HUES64 (cell line): ENCODE data around the gene PPDPF.
A peak's percentile ranks its signal among the peaks of the same experiment; 100 is the strongest.

Experiments used
- H3K27ac ChIP-seq: 2 replicates; pipeline ENCODE4 v1.7.0; 2013; ENCODE audit warnings: low read depth, low read length, inconsistent platforms
- H3K27me3 ChIP-seq: 2 replicates; pipeline ENCODE4 v1.6.1; 2013; ENCODE audit warnings: mild to moderate bottlenecking, low read length; ENCODE audit not compliant: insufficient read depth
- H3K36me3 ChIP-seq: 2 replicates; pipeline ENCODE4 v1.6.1; 2013; ENCODE audit warnings: mild to moderate bottlenecking, low read length; ENCODE audit not compliant: insufficient read depth
- H3K4me1 ChIP-seq: 2 replicates; pipeline ENCODE4 v1.6.1; 2013; ENCODE audit warnings: mild to moderate bottlenecking, low read length, moderate library complexity; ENCODE audit not compliant: insufficient read depth
- H3K4me3 ChIP-seq: 2 replicates; pipeline ENCODE4 v1.5.1; 2013; ENCODE audit warnings: mild to moderate bottlenecking, low read length, moderate library complexity
- H3K9ac ChIP-seq: 2 replicates; pipeline ENCODE4 v1.6.1; 2013; ENCODE audit warnings: mild to moderate bottlenecking, low read depth, low read length
- H3K9me3 ChIP-seq: 2 replicates; pipeline ENCODE4 v1.6.1; 2013; ENCODE audit warnings: low read depth, low read length; ENCODE audit not compliant: insufficient read depth
- WGBS: fragments of 150-250, 120-280 bp; methylation state at CpG from one replicate; pipeline ENCODE4 v1.1.7; 2013; ENCODE audit warnings: missing lambda C conversion rate; 5-methylcytosine and 5-hydroxymethylcytosine counted together

PPDPF gene

GRCh38 chr20:63501818-63502670, 18.5 kb upstream of the PPDPF start:
- H3K27me3 ChIP-seq = peaks cover 45% of the 10 kb centered on the region
- H3K4me3 ChIP-seq = peak overlapping the region; percentile 49
- no peaks in the 10 kb centered on the region; the same call in 1 of the 2 replicates for H3K4me1 ChIP-seq
- H3K9ac ChIP-seq = no peak overlapping the region
- H3K36me3 ChIP-seq = no peaks in the 10 kb centered on the region
- no peak overlapping the region for H3K27ac ChIP-seq
- WGBS = 28% methylated on average over 24 of the region's 26 CpGs
- no peaks in the 10 kb centered on the region for H3K9me3 ChIP-seq

- H3K9ac ChIP-seq = no peak overlapping the region
- WGBS = 76% methylated on average over 15 of the region's 15 CpGs
- H3K4me3 ChIP-seq = no peak overlapping the region
- H3K36me3 ChIP-seq = no peaks in the 10 kb centered on the region
- no peaks in the 10 kb centered on the region; the same call in 1 of the 2 replicates for H3K4me1 ChIP-seq
- no peak overlapping the region for H3K27ac ChIP-seq
- H3K27me3 ChIP-seq = peaks cover 38% of the 10 kb centered on the region
- H3K9me3 ChIP-seq = no peaks in the 10 kb centered on the region
These were observed 17.8 kb upstream of the PPDPF start for GRCh38 chr20:63502671-63503172.

- Histone ChIP-seq H3K9me3 (no peaks in the 10 kb centered on the region), H3K36me3 (no peaks in the 10 kb centered on the region), H3K4me3 (no peak overlapping the region), H3K9ac (no peak overlapping the region), H3K27me3 (peaks cover 30% of the 10 kb centered on the region), H3K27ac (no peak overlapping the region), H3K4me1 (no peaks in the 10 kb centered on the region; the same call in 1 of the 2 replicates)
- WGBS = 76% methylated on average over 7 of the region's 7 CpGs
These were observed 17.0 kb upstream of the PPDPF start for GRCh38 chr20:63503524-63503923.

GRCh38 chr20:63504642-63505041, 15.9 kb upstream of the PPDPF start:
- Histone ChIP-seq H3K4me1 (no peaks in the 10 kb centered on the region; the same call in 1 of the 2 replicates), H3K9me3 (no peaks in the 10 kb centered on the region), H3K4me3 (no peak overlapping the region), H3K27ac (no peak overlapping the region), H3K27me3 (peaks cover 20% of the 10 kb centered on the region), H3K9ac (no peak overlapping the region), H3K36me3 (no peaks in the 10 kb centered on the region)
- 95% methylated on average over 9 of the region's 9 CpGs for WGBS

- Histone ChIP-seq H3K36me3 (no peaks in the 10 kb centered on the region), H3K27me3 (peaks cover 14% of the 10 kb centered on the region)
- 86% methylated on average over 8 of the region's 8 CpGs for WGBS
These were observed 15.3 kb upstream of the PPDPF start for GRCh38 chr20:63505281-63505680.

GRCh38 chr20:63505723-63506122, 14.8 kb upstream of the PPDPF start:
- Histone ChIP-seq H3K9me3 (no peaks in the 10 kb centered on the region), H3K27me3 (peaks cover 9% of the 10 kb centered on the region), H3K9ac (no peak overlapping the region), H3K27ac (no peak overlapping the region), H3K36me3 (no peaks in the 10 kb centered on the region), H3K4me3 (no peak overlapping the region), H3K4me1 (no peaks in the 10 kb centered on the region; the same call in 1 of the 2 replicates)
- WGBS = 89% methylated on average over 12 of the region's 12 CpGs

More at GRCh38 chr20:63505281-63505680, 15.3 kb upstream of the PPDPF start:
- no peak overlapping the region for H3K27ac ChIP-seq
- no peaks in the 10 kb centered on the region for H3K9me3 ChIP-seq
- no peak overlapping the region for H3K9ac ChIP-seq
- H3K4me3 ChIP-seq = no peak overlapping the region
- H3K4me1 ChIP-seq = no peaks in the 10 kb centered on the region; the same call in 1 of the 2 replicates

GRCh38 chr20:63507083-63507743, 13.4 kb upstream of the PPDPF start:
- no peaks in the 10 kb centered on the region; the same call in 1 of the 2 replicates for H3K4me1 ChIP-seq
- no peaks in the 10 kb centered on the region for H3K36me3 ChIP-seq
- no peak overlapping the region for H3K9ac ChIP-seq
- no peak overlapping the region for H3K4me3 ChIP-seq
- peaks cover 4% of the 10 kb centered on the region; the same call in 1 of the 2 replicates for H3K27me3 ChIP-seq
- WGBS = 91% methylated on average over 30 of the region's 30 CpGs
- no peaks in the 10 kb centered on the region for H3K9me3 ChIP-seq
- H3K27ac ChIP-seq = no peak overlapping the region

- Histone ChIP-seq H3K27me3 (peaks cover 4% of the 10 kb centered on the region; the same call in 1 of the 2 replicates), H3K9me3 (no peaks in the 10 kb centered on the region), H3K4me1 (no peaks in the 10 kb centered on the region), H3K4me3 (no peak overlapping the region), H3K27ac (no peak overlapping the region), H3K36me3 (no peaks in the 10 kb centered on the region), H3K9ac (no peak overlapping the region)
- 94% methylated on average over 32 of the region's 33 CpGs for WGBS
These were observed 12.3 kb upstream of the PPDPF start for GRCh38 chr20:63508072-63508768.

- 92% methylated on average over 9 of the region's 9 CpGs for WGBS
- no peak overlapping the region for H3K4me3 ChIP-seq
- H3K36me3 ChIP-seq = no peaks in the 10 kb centered on the region
- H3K9me3 ChIP-seq = no peaks in the 10 kb centered on the region
- H3K27ac ChIP-seq = no peak overlapping the region
- H3K27me3 ChIP-seq = no peaks in the 10 kb centered on the region
- H3K9ac ChIP-seq = no peak overlapping the region
- no peaks in the 10 kb centered on the region for H3K4me1 ChIP-seq
These were observed 11.4 kb upstream of the PPDPF start for GRCh38 chr20:63509088-63509564.

GRCh38 chr20:63513207-63513606, 7.4 kb upstream of the PPDPF start:
- WGBS = 88% methylated on average over 3 of the region's 3 CpGs
- no peak overlapping the region for H3K27ac ChIP-seq
- H3K36me3 ChIP-seq = no peaks in the 10 kb centered on the region
- no peaks in the 10 kb centered on the region for H3K9me3 ChIP-seq
- no peaks in the 10 kb centered on the region for H3K27me3 ChIP-seq
- H3K4me3 ChIP-seq = no peak overlapping the region
- 0 out of 2 replicates have a peak, but pooled peaks cover 2% of the 10 kb centered on the region for H3K4me1 ChIP-seq
- no peak overlapping the region for H3K9ac ChIP-seq
